RWPE2 (cell line): ENCODE data around the gene BBIP1.
A peak's percentile ranks its signal among the peaks of the same experiment; 100 is the strongest.

Experiments used
- ATAC-seq: fragments of 200-7000 bp; cut with Tn5 transposase; 3 replicates; pipeline ENCODE4 v1.9.1; 2021; ENCODE audit warnings: low read depth
- DNase-seq: peaks from one replicate; pipeline ENCODE4 v3.0.0-alpha.2; 2020; ENCODE audit warnings: low spot score
- H3K27ac ChIP-seq: fragments of 450-650 bp; 2 replicates; pipeline ENCODE4 v1.5.1; 2017; ENCODE audit warnings: mild to moderate bottlenecking; ENCODE audit not compliant: poor library complexity, severe bottlenecking
- H3K27me3 ChIP-seq: fragments of 250-450 bp; sonication (Bioruptor Pico); 2 replicates; pipeline ENCODE4 v1.5.1; 2021; ENCODE audit warnings: mild to moderate bottlenecking, moderate library complexity; ENCODE audit not compliant: insufficient read depth, poor library complexity, severe bottlenecking
- H3K36me3 ChIP-seq: fragments of 250-450 bp; sonication (Bioruptor Pico); 2 replicates; pipeline ENCODE4 v1.5.1; 2020; ENCODE audit warnings: low read depth, mild to moderate bottlenecking, moderate library complexity
- H3K4me1 ChIP-seq: fragments of 250-450 bp; sonication (Bioruptor Pico); 2 replicates; pipeline ENCODE4 v1.5.1; 2021; ENCODE audit warnings: mild to moderate bottlenecking, moderate library complexity; ENCODE audit not compliant: insufficient read depth, poor library complexity, severe bottlenecking
- H3K4me3 ChIP-seq: fragments of 250-450 bp; sonication (Bioruptor Pico); 2 replicates; pipeline ENCODE4 v1.5.1; 2021; ENCODE audit warnings: mild to moderate bottlenecking, moderate library complexity; ENCODE audit not compliant: severe bottlenecking
- H3K9me3 ChIP-seq: fragments of 250-450 bp; sonication (Bioruptor Pico); 2 replicates; pipeline ENCODE4 v1.5.1; 2021; ENCODE audit warnings: mild to moderate bottlenecking, moderate library complexity; ENCODE audit not compliant: severe bottlenecking
- TF ChIP-seq, protein P1 (sequence below): fragments of 450-650 bp; IDR thresholded peaks from one replicate; pipeline ENCODE4 v1.5.1; 2017; ENCODE audit warnings: mild to moderate bottlenecking, moderate library complexity; ENCODE audit not compliant: poor library complexity, severe bottlenecking

BBIP1 gene

DNA sequence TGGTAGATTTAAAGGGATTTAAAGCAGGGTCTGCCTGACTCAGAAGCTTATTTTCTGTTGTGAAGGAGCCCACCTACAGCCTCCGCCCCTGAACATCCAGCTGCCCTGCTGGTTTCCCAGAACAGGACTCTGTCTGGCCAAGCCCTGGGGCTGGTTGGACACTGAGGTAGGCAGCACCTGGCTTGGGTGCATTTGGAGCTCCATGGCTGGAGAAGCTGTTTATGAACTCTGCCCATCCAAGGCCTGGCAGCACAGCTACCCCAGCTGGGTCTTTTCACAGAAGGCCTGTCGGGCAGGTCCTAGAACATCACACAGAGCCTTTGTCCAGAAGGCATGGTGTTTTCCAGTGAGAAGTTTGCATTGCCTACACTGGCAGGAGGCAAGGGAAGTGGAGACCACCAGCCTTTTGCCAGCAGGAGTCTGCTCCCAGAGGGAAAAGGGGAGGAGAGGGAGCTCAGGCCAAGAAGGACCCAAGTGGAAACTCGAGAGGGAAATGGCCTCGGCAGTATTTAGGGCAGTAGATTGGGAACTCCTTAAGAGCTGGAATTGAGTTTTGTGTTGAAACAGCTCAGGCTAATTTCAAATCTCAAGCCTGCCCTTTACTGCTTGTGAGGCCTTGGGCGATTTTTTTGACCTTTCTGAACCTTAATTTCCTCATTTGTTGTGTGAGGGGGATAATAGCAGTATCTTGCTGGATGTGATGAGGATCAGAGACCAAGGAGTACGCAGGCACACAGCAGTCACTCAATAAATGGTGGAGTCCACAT, 59.6 kb downstream of the BBIP1 start:
- TF ChIP-seq, protein P1, sequence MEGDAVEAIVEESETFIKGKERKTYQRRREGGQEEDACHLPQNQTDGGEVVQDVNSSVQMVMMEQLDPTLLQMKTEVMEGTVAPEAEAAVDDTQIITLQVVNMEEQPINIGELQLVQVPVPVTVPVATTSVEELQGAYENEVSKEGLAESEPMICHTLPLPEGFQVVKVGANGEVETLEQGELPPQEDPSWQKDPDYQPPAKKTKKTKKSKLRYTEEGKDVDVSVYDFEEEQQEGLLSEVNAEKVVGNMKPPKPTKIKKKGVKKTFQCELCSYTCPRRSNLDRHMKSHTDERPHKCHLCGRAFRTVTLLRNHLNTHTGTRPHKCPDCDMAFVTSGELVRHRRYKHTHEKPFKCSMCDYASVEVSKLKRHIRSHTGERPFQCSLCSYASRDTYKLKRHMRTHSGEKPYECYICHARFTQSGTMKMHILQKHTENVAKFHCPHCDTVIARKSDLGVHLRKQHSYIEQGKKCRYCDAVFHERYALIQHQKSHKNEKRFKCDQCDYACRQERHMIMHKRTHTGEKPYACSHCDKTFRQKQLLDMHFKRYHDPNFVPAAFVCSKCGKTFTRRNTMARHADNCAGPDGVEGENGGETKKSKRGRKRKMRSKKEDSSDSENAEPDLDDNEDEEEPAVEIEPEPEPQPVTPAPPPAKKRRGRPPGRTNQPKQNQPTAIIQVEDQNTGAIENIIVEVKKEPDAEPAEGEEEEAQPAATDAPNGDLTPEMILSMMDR = no peak
- no peak overlapping the region for H3K27ac ChIP-seq
- H3K36me3 ChIP-seq = no peaks in the 10 kb centered on the region
- ATAC-seq (no peak), DNase-seq (no peak)
- no peak overlapping the region for H3K4me3 ChIP-seq
- H3K9me3 ChIP-seq = no peaks in the 10 kb centered on the region
- H3K4me1 ChIP-seq = peaks cover 23% of the 10 kb centered on the region
- H3K27me3 ChIP-seq = no peaks in the 10 kb centered on the region

DNA sequence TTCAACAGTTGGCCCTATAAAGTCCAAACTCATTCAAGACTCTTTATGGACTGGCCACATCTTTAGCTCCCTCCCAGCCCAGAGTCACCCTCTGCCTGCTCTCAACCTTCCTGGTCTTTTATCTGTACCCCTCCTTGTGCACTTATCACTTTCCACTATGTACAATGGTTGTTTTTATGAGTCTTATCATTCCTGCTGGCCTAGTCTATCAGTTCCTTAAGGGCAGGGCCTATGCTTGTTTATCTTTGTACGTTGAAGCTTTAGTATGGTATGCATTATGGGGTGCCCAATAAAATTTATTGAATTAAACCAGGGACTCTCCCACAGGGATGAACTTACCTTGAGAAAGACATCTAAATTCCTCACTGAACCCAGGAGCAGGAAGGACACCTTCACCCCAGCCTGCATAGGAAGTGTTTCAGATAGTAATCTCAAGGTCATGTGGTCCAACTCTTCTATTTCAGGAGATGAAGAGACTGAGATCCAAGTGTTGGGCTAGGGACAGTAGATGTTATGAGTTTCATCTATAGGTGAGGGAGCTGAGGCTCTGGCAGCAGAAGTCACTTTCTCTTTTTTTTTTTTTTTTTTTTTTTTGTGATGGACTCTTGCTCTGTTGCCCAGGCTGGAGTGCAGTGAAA, 60.6 kb downstream of the BBIP1 start:
- H3K36me3 ChIP-seq = no peaks in the 10 kb centered on the region
- TF ChIP-seq, protein P1 = no peak
- H3K27me3 ChIP-seq = no peaks in the 10 kb centered on the region
- H3K27ac ChIP-seq = no peak overlapping the region
- ATAC-seq (no peak), DNase-seq (no peak)
- H3K9me3 ChIP-seq = no peaks in the 10 kb centered on the region
- H3K4me1 ChIP-seq = peaks cover 28% of the 10 kb centered on the region
- H3K4me3 ChIP-seq = no peak overlapping the region

GRCh38 chr10:110857265-110858171, 61.5 kb downstream of the BBIP1 start:
- Histone ChIP-seq H3K4me3 (no peak overlapping the region), H3K9me3 (no peaks in the 10 kb centered on the region), H3K36me3 (no peaks in the 10 kb centered on the region), H3K27me3 (no peaks in the 10 kb centered on the region), H3K4me1 (peaks cover 32% of the 10 kb centered on the region), H3K27ac (no peak overlapping the region)
- TF ChIP-seq, protein P1 = no peak
- DNase-seq (no peak), ATAC-seq (no peak)

- Histone ChIP-seq H3K27ac (peak overlapping the region; percentile 65), H3K36me3 (no peaks in the 10 kb centered on the region), H3K9me3 (no peaks in the 10 kb centered on the region), H3K4me1 (peaks cover 30% of the 10 kb centered on the region), H3K4me3 (no peak overlapping the region), H3K27me3 (no peaks in the 10 kb centered on the region)
- TF ChIP-seq, protein P1 = no peak
- ATAC-seq (no peak), DNase-seq (no peak)
These were observed 64.9 kb downstream of the BBIP1 start for GRCh38 chr10:110853921-110854605.
